ENCODE results near the gene CDK4.
"Not testable (repeated sequence)": the region's sequence is repeated elsewhere in the genome, so short reads cannot be mapped to it uniquely, and the experiment has no call there.

Gene CDK4

GRCh38 chr12:57724003-57724935 lies 27.8 kb downstream of the CDK4 start:
- no peak for DNase-seq

- DNase-seq: no peak
Observed at GRCh38 chr12:57723630-57723962, 28.5 kb downstream of the CDK4 start.

GRCh38 chr12:57722716-57723629 lies 29.1 kb downstream of the CDK4 start:
- DNase-seq: peak; percentile 11

- DNase-seq: not testable (repeated sequence)
Observed at GRCh38 chr12:57721846-57722608, 30.1 kb downstream of the CDK4 start.

GRCh38 chr12:57720606-57721595 lies 31.2 kb downstream of the CDK4 start:
- no peak for DNase-seq

- no peak for DNase-seq
Observed at GRCh38 chr12:57719777-57720605, 32.1 kb downstream of the CDK4 start.

GRCh38 chr12:57718641-57719528 lies 33.2 kb downstream of the CDK4 start:
- DNase-seq: no peak

GRCh38 chr12:57717846-57718640 lies 34.1 kb downstream of the CDK4 start:
- no peak for DNase-seq

- DNase-seq: no peak
Observed at GRCh38 chr12:57717131-57717530, 35.0 kb downstream of the CDK4 start.

- no peak for DNase-seq
Observed at GRCh38 chr12:57716305-57716704, 35.8 kb downstream of the CDK4 start.

GRCh38 chr12:57715786-57716185 lies 36.3 kb downstream of the CDK4 start:
- no peak for DNase-seq

- not testable (repeated sequence) for DNase-seq
Observed at GRCh38 chr12:57715036-57715748, 36.9 kb downstream of the CDK4 start.

- no peak for DNase-seq
Observed at GRCh38 chr12:57713209-57713608, 38.9 kb downstream of the CDK4 start.

GRCh38 chr12:57712701-57713100 lies 39.4 kb downstream of the CDK4 start:
- no peak for DNase-seq

- DNase-seq: no peak
Observed at GRCh38 chr12:57708296-57708695, 43.8 kb downstream of the CDK4 start.

- DNase-seq: no peak
Observed at GRCh38 chr12:57707250-57707649, 44.9 kb downstream of the CDK4 start.

GRCh38 chr12:57700317-57700716 lies 51.8 kb downstream of the CDK4 start:
- no peak for DNase-seq

GRCh38 chr12:57698414-57698813 lies 53.7 kb downstream of the CDK4 start:
- DNase-seq: no peak

All from NCI-H774 (cell line).